HT1080 (cell line): Measurements from ENCODE around the gene LAMA4. TPM values are rescaled to one million over a fixed set of nuclear protein-coding genes. Genes with fewer than 3 reads are reported as not detected.
A peak's percentile ranks its signal among the peaks of the same experiment; 100 is the strongest.

Source experiments
- DNase-seq: peaks from one replicate; pipeline ENCODE4 v3.0.0-alpha.2; 2015; ENCODE audit warnings: low read depth
- polyA plus RNA-seq, 2 experiments: library from polyadenylated mRNA; depleted of rRNA; stranded (reverse); fragments of >200 nt; gene quantifications; 2 replicates each; pipeline ENCODE4 v1.2.3, GENCODE V29; 2015
- total RNA-seq: library from RNA; depleted of rRNA; stranded (reverse); fragments of >200 nt; shearing (Covaris generic); gene quantifications from 2 replicates; pipeline ENCODE4 v1.2.3, GENCODE V29; 2014; rRNA removed

Gene LAMA4, protein sequence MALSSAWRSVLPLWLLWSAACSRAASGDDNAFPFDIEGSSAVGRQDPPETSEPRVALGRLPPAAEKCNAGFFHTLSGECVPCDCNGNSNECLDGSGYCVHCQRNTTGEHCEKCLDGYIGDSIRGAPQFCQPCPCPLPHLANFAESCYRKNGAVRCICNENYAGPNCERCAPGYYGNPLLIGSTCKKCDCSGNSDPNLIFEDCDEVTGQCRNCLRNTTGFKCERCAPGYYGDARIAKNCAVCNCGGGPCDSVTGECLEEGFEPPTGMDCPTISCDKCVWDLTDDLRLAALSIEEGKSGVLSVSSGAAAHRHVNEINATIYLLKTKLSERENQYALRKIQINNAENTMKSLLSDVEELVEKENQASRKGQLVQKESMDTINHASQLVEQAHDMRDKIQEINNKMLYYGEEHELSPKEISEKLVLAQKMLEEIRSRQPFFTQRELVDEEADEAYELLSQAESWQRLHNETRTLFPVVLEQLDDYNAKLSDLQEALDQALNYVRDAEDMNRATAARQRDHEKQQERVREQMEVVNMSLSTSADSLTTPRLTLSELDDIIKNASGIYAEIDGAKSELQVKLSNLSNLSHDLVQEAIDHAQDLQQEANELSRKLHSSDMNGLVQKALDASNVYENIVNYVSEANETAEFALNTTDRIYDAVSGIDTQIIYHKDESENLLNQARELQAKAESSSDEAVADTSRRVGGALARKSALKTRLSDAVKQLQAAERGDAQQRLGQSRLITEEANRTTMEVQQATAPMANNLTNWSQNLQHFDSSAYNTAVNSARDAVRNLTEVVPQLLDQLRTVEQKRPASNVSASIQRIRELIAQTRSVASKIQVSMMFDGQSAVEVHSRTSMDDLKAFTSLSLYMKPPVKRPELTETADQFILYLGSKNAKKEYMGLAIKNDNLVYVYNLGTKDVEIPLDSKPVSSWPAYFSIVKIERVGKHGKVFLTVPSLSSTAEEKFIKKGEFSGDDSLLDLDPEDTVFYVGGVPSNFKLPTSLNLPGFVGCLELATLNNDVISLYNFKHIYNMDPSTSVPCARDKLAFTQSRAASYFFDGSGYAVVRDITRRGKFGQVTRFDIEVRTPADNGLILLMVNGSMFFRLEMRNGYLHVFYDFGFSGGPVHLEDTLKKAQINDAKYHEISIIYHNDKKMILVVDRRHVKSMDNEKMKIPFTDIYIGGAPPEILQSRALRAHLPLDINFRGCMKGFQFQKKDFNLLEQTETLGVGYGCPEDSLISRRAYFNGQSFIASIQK (N-terminal part only)
- 28.6 and 42.3 TPM in 2 replicates for total RNA-seq
- 29.9 and 31.7 TPM in 2 replicates for polyA plus RNA-seq (2015; cell fraction: cytosol; rRNA removed)
- polyA plus RNA-seq (2015; cell fraction: nucleus; rRNA removed): 212 and 240 TPM in 2 replicates

DNA sequence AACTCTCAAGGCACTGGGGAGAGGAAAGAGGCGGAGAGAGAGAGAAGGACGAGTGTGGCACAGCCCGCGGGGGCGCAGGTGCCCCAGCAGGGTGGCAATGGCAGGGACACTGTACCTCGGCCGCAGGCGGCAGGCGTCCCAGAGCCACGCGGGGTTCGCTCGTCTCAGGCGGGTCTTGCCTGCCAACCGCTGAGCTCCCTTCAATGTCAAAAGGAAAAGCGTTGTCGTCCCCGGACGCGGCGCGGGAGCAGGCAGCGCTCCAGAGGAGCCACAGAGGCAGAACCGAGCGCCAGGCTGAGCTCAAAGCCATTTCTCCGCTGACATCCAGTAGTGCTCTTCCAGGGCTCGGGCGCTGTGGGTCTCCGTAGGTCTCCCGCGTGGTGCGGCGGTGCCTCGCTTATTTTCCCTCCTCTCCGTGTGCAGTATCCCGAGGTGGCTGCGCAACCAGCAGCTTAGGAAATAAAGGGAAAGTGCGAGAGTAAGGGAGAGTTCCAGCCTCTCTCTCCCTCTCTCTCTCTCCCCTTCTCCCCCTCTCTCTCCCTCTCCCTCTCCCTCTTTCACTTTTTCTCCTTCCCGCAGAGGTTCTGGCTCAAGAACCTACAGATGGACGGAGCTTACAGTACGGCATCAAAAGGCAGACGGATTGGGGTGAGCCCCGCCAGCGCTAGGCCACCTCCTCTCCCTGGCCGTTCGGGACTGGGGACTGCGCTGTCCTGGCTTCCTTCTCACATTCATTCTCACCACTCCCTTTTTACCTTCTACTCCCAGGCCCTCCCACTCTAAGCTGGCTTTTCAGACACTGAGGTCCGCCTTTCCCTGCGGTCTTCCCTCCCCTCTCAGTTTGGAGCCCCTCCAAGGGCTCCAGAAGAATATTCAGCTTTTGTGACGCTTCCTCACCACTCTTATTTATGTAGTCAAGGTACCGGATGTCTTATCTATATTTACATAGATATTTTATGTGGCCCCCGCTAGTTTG, at the start of gene LAMA4:
LAMA4 (minus strand) TSS at position 727 of the 976 bp plus-strand sequence; CDS start at position 310, 417 bp downstream.
- peak; percentile 72 for DNase-seq

DNA sequence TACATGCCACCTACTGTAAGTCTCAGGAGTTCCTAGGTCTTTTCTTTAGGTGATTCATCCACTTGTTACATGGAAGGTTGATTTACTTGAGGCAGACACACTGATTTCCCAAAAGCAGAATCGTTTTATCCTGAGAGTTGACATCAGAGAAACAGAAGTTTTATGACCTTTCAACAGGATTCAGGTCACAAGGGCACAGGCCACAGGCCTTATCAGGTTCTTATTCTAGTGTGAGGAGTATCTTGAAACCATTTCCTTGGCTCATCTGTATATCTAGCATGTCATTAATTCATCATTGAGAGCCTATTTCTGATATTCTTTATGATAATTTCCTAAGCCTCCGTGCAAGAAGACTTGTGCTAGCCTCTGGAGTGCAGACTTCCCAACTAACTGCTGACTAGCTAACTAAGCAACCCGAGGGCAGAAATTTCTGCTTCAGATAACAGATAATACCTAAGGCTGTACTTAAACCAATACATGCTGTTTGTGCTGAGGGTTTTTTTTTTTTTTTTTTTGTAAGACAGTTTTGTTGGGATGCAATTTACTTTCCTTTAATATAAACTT, 47.9 kb upstream of the LAMA4 start:
- DNase-seq: no peak

DNA sequence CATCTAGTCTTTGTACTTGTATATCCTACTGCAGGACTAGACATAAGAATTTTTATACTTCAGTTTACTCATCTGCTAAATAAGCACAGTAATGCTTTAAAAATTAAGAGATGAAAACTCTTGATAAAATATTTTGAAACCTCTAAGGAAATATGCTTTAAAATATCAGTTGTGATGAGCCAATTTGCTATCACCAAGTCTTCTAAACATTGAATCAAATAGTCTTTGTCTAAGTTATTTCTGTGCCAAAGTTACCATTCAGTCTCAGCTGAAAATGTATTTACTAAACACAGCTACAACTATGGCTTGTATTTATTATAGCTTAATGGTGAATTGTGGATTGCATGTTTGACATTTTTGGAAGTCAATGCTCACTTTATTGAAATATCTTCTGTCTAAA, 46.5 kb upstream of the LAMA4 start:
- DNase-seq: no peak

DNA sequence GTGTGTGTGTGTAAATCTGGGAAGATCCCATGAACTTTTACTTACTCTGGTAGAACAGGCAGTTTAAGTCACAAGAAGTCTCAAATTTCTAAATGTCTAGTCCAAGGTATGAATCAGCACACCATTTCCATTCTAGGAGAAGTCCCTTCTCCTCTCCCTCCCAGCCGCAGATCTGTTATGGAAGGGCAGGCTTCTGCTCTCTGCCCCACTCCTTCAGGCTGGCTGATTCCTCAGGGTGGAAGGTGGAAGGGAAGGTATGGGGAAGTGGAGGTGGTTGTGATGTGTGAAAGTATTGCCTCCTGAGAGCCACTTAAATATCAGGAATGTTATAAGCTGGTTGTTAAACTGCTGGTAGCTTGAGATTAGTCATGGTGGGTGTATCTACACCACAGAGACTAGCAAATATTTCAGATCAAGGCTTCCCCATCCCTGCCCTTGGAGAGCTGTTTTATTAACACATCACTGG, 44.5 kb upstream of the LAMA4 start:
- peak; percentile 91 for DNase-seq

DNA sequence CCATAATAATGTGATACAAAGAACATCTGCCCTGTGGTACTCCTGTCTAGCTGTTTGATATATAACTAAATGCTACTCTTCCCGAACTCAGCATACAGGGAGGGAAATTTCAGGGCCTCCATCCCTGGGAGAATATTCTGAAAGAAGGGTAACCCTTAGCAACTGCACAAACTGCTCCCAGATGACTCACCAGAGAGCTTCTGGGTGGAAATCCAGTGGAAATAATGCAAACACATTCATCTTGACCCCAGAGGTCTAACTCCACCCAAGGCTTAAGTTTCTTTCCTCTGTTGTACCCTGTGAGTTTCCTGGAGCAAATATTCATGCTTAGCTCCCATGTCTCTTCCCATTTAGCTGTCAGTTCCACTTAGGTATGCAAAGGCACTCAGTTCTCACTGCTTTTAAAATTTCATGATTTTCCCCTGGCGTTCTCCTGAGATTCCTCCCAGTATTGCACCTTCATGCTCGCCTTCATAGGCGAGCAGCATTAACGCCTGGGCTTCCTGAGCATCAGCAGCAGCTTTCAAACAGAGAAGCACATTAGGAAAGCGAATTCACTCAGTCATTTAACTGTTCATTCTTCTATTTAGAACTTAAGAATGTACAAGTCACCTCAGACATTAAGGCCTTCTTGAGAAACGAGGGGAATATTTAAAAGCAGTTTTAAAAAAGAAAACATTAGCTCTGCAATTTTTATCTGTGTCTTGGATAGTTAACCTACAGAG, 43.8 kb upstream of the LAMA4 start:
- DNase-seq: peak; percentile 90

DNA sequence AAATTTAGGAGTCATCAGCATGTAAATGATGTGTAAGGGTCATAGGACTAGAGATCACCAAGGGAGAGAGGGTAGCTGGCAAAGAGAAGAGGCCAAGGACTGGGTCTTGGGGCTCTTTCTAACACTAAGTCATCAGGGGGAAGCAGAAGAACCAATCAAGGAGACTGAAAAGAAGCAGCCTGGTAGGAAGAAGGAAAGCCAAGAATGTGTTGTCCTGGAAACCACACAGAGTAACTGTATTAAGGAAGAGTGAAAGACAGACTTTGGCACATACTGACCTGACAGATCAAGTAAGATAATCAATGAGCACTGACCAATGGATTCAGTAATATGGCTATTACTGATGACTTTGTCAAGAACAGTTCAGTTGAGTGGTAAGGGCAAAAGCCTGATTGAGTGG, 42.3 kb upstream of the LAMA4 start:
- DNase-seq: no peak

DNA sequence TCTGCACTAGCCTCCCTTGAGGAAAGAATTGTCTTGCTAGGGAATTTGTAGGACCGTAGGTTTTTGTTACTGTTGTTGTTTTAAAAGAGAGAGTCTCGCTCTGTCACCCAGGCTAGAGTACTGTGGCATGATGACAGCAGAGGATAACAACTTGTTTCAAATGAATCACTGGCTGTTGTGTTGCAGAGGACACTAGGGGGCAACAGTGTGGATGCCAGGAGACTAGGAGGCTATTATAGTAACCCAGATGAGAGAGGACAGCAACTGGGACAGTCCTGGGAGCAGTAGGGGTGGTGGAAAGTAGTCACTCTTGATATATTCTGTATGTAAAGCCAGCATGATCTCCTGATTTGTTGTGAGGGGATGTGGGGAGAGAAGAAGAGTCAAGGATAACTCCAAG, 41.8 kb upstream of the LAMA4 start:
- peak; percentile 66 for DNase-seq

DNA sequence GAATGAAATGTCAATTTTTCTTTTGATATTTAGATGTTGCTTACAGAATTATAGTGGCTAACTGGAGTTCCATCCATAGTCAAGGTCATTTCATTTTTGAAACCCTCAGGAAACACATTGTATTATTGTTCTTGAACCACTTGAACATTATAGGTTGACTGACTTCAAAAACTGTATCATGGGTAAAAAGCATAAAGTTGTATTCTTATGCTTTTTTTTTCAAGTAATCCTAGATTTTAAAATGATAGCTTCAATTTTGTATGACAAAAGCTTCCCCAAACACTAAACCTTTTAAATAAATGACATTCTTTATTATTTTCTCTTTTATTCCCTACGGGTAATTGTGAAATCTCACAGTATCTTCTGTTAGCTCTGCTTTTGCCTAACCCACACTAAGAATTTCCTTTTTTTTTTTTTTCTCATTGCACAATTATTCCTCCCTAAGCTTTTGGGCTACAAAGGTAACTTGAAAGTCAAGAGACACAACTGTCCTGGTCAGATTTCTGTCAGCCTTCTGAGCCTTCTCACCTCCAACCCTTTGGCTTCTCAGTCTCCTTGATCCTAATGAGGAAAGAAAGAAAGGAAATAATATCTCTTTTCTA, 36.9 kb upstream of the LAMA4 start:
- no peak for DNase-seq

DNA sequence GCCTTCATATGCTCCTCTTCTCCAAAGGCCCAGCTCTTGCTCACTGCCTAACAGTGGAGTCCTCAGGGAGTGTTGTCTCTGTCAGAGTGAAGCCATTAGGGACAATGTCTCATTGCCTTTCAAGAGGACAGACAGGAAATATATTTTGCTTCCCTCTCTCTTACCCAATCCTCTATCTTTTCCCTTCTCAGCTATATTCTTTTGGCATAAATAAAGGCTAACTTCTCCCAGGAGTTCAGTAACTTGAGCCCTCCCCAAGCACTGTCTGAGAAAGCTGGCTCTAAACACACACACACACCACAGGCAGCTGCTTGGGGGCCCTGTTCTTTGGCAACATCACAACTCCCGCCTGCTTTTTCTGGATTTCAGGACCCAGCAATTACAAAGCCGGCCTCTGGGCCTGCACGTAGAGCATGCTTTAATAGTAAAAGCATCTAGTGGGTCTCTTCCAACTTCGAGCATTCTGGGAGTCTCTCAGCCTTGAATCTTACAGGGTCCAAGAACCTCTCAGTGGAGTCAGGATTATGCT, 34.7 kb upstream of the LAMA4 start:
- DNase-seq: no peak

DNA sequence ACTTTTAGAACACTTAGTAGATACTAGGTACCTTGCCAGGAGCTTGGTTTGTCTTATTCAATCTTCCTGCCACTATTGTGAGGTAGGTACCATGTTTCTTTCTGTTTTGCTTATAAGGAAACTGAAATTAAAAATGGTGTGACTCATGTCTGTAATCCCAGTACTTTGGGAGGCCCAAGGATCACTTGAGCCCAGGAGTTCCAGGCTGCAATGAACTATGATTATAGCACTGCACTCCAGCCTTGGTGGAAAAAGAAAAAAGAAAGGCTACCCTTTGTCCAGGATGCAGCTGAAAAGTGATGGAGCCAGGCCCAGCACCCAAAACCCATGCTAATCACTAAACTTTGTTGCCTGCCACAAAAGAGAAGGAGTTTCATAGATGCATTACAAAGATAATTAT, 34.1 kb upstream of the LAMA4 start:
- no peak for DNase-seq

DNA sequence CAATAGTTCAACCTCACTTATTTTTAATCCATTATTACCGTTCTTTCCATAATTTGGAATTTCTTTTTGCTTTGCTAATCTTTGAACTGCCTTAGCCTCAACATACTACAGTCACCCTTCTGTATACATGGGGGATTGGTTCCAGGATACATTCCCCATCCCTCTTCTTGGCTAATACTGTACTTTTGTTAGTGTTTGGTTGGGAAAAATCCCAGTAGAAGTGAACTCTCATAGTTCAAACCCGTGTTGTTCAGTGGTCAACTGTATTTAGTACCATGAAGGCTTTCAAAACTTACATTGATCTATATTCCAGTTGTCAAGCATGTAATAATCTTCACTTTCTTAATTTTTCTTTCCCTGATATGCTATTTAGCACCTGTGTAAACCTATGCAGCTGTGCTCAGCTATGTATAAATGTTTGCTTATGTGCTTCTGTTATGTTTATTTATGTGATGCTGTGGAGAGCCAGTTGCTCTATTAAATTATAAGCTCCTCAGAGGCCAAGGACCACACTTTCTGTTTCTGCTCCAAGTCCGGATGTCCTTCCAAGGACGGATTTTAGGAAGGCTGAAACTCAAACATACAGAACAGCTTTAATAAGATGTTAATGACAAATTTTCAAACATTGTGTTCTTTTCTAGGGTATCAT, 33.3 kb upstream of the LAMA4 start:
- DNase-seq: no peak

DNA sequence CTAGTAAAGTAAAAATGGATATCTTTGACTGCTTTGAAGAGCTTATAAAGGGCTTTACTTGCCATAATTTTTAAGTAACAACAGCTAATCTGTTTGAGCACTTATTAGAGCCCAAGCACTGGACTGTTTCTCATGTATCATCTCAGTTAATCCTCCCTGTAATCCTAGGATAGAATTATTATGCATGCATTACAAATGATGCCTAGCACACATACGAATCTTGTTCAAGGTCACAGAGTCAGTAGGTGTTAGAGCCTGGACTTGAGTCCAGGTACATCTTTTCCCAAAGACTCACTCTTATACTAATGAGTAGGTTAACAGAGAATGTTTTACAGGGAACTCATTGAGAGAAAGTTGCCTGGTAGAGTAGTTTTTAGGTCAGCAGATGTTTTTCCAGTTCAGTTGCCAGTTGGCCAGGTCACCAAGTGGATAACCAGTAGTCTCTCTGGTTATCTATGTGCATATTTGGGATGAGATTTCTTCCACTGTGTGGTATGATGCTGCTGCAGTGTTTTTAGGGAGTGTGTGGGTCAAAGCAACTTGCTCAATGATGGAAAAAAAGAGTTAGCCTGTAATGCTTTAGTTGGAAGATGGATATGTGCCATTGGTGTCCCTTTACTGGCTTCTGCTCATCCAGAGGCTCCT, 32.3 kb upstream of the LAMA4 start:
- no peak for DNase-seq

DNA sequence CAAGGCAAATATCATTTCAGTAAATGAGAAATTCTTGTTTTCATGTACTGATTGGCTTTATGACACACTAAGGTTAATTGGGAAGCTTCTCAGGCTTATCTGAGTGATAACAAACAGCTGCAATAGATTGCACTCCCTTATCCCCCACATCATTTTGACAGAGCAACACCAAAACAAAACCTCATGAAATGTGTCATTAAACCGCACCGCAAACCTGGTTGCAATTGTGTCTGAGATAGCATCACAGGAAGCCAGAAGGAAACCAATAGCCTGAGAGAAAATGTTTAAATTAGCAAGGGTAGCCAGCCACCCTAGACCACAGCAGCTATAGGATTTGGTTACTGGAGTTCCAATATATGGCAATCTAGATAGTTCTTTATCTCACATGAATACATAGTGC, 31.6 kb upstream of the LAMA4 start:
- no peak for DNase-seq

DNA sequence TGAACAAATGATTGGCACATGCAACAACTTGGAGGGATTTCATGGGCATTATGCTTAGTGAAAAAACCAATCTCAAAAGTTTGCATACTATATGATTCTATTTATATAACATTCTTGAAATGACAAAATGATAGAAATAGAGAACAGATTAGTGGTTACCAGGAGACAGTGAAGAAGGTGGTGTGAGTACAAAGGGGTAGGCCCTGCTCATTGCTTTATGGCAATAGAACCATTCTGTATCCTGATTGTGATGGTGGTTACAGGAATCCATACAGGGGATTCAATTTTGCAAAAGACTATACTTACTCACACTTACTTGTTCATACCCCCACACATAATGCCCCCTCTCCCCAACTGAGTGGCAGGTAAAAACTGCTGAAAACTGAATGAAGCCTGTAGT, 30.2 kb upstream of the LAMA4 start:
- no peak for DNase-seq

DNA sequence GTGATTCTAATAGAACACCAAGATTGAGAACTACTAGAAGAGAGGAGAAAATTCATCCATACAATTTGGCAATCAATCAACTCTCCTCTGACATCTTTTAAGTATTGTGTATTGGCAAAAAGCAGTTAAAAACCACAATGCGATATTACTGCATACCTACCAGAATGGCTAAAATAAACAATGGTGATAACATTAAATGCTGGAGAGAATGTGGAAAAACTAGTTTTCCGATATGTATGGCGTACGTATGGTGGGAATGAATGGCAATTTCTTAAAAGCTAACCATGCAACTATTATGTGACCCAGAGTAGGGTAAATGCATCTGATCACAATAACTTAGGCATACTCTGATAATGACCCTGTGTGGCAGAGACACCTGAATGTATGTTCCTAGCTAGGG, 29.3 kb upstream of the LAMA4 start:
- no peak for DNase-seq

DNA sequence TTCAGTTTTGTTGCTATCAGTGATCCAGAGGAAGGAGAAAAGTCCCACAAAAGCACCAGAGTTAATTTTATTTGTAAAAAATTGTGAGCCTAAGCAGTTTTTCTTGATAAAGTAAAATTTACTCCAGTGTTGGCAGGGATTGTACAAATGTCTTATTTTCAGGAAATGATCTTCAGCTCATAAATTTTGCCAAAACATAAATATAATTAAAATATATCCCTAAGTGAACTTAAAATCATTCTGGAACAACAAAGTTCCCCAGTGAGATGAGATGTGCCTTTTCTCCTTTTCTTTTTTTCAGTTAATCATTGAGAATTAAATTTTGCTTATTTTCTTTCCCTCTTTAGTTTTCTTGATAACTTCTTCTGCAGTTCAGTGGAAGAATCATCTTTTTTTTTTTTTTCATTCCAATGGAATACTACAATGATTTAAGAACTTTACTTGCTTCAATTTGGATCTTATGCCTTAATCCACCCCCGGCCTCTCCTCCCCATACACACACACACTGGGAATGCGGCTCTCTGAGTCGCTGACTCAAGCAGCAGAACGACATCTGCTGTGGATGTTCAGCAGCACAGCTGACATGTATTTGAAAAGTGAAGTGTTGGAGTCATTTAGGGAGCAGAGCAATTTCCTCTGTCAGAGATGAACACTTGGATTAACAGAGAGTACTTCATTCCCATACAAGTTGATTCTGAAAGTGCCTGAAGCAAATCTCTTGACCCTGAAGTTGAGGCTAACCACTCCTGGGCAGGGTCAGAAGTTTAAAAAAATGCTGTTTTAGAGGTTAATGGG, 27.7 kb upstream of the LAMA4 start:
- peak; percentile 81 for DNase-seq
